Astrocyte of the cerebellum (primary cell): Measurements from ENCODE around the gene FAM98C.

Experiments used
- DNase-seq: peaks from one replicate; pipeline ENCODE4 v3.0.0-alpha.2; 2011; ENCODE audit warnings: low read depth
- H3K4me3 ChIP-seq: 2 replicates; pipeline ENCODE4 v1.5.1; 2011; ENCODE audit warnings: mild to moderate bottlenecking, low read depth, low read length, moderate library complexity
- in situ Hi-C: cut with HindIII; loops from 2 replicates; pipeline ENCODE4 v1.10.0; 2017; ENCODE audit warnings: low sequenced_read_pairs
- TF ChIP-seq, protein P1 (sequence below): IDR thresholded peaks from 2 replicates; pipeline ENCODE4 v1.5.1; 2012; ENCODE audit warnings: low read length, low read depth, moderate library complexity, mild to moderate bottlenecking; ENCODE audit errors: missing control alignments

Gene FAM98C

DNA sequence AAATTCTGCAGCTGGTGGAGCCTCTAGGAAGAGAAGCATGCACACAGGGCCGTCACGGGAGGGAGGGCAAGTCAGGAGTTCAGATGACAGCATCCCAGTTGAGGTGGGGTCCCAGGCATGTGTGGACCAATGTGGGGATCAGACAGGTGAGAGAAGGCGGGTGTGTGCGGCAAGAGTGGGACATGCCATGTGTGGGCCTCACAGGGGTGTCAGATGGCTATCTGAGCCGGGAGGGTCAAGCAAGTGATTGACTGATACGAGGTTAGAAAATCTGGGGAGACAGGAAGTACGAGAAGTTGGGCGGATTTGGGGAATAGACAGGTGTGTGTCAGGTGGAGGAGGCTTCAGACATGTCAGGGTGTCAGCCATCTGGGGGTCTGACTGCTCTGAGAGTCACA lies 14.3 kb downstream of the FAM98C start:
- DNase-seq, result no peak
- TF ChIP-seq, protein P1, sequence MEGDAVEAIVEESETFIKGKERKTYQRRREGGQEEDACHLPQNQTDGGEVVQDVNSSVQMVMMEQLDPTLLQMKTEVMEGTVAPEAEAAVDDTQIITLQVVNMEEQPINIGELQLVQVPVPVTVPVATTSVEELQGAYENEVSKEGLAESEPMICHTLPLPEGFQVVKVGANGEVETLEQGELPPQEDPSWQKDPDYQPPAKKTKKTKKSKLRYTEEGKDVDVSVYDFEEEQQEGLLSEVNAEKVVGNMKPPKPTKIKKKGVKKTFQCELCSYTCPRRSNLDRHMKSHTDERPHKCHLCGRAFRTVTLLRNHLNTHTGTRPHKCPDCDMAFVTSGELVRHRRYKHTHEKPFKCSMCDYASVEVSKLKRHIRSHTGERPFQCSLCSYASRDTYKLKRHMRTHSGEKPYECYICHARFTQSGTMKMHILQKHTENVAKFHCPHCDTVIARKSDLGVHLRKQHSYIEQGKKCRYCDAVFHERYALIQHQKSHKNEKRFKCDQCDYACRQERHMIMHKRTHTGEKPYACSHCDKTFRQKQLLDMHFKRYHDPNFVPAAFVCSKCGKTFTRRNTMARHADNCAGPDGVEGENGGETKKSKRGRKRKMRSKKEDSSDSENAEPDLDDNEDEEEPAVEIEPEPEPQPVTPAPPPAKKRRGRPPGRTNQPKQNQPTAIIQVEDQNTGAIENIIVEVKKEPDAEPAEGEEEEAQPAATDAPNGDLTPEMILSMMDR, result no peak
- H3K4me3 ChIP-seq, result no peak overlapping the region
- in situ Hi-C loops, result no loop called here

DNA sequence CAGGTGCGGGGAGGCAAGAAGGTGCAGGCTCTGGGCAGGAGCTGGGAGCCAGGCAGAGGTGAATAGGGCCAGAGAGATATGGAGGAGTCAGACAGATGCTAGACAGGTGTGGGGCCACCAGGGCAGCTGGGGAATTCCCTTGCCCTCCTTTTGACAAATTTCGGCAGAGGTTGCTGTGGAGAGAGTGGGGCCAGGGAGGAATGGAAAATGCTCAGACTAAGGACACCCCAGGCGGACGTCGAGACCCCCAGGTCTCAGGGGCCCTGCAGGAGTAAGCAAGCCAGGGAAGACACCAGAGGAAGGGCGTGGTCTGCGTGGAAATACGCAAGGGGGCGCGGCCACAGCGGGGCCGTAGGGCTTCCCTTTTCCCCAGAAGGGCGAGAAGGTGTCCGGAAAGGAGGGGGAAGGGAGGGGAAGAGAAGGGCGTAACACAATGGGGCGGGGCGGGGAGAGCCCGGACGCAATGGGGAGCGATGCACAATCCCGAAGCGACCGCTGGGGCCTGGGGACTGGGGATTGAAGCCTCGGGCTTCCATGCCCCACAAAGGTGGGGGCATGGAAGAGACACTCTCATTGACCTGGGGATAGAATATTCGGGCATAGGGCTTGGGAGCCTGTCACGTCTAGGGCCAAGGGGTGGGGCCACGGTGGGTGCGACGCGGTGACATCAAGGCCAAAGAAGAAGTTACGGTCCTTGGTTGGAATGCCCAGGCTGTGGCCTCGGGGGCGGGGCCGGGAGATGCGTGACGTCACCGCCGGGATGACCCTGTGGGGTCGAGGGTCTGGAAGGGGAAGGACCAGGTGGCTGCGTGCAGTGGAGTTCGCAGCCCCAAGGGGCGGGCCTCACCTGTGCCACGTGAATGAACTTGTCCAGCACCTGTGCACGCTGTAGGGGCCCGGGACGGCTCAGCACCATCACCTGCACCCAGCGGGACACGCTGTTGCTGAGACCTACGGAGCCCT lies 14.9 kb downstream of the FAM98C start:
- in situ Hi-C loops, result no loop called here
- peak overlapping the region; percentile 15 for H3K4me3 ChIP-seq
- TF ChIP-seq, protein P1, result no peak
- no peak for DNase-seq

DNA sequence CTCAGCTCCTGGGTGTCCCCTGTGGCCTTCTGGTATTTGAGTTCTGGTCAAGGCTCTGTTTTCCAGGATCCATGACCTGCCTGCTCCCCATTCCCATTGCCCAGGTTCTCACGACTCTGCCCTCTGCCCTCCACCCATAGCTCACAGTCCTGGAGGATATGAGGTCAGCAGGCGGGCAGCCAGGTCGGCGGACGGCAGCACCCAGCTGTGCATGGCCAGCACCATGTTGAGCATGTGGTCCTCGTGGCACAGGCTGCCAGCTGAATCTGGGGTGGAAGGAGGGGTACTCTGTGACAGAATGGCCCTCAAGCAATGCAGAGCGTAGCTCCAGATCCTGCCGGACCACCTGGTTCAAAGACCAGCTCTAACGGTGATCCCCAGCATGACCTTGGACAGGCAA lies 18.0 kb downstream of the FAM98C start:
- H3K4me3 ChIP-seq, result no peak overlapping the region
- TF ChIP-seq, protein P1, result no peak
- no peak for DNase-seq
- in situ Hi-C loops, result no loop called here

DNA sequence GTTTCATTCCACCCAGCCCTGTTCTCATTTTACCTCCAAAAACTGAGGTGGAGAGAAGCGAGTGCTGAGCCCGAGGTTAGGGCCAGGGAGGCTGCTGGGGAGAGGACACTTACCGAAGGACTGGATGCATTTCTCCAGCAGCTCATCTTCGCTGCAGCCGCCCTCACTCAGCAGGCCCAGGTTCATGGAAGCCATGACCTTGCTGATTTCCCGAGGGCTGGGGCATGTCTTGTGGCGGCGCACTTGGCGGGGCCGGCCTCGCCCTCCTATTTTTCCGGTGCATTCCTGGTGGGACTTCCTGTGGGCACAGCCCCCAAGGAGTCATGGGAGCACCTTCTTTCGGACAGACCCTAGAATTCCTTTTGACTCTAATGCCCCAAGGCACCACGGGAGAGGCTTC lies 19.0 kb downstream of the FAM98C start:
- TF ChIP-seq, protein P1, result no peak
- in situ Hi-C loops, result no loop called here
- no peak overlapping the region for H3K4me3 ChIP-seq
- no peak for DNase-seq

DNA sequence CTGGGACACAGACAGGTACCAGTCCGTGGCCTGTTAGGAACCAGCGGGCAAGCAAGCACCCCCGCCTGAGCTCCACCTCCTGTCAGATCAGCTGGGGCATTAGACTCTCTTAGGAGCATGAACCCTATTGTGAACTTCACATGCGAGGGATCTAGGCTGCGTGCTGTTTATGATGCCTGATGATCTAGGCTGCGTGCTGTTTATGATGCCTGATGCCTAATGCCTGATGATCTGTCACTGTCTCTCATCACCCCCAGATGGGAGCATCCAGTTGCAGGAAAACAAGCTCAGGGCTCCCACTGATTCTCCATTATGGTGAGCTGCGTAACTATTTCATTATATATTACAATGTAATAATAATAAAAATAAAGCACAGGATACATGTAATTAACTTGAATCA lies 19.5 kb downstream of the FAM98C start:
- in situ Hi-C loops, result no loop called here
- no peak overlapping the region for H3K4me3 ChIP-seq
- TF ChIP-seq, protein P1, result no peak

DNA sequence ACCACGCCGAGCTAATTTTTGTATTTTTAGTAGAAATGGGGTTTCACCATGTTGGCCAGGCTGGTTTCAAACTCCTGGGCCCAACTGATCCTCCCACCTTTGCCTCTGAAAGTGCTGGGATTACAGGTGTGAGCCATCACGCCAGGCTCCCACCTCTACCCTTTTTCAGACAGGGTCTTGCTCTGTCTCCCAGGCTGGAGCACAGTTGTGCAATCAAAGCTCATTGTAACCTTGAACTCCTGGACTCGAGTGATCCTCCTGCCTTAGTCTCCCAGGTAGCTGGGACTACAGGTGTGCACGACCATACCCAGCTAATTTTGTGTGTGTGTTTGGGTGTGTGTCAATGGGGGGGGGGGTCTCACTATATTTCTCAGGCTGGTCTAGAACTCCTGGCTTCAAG lies 21.4 kb downstream of the FAM98C start:
- TF ChIP-seq, protein P1, result no peak
- H3K4me3 ChIP-seq, result no peak overlapping the region
- DNase-seq, result no peak
- in situ Hi-C loops, result no loop called here

More for the DNA sequence above, 19.5 kb downstream of the FAM98C start:
- no peak for DNase-seq
